Measurements from ENCODE around the gene PPP2R2D.

DNA sequence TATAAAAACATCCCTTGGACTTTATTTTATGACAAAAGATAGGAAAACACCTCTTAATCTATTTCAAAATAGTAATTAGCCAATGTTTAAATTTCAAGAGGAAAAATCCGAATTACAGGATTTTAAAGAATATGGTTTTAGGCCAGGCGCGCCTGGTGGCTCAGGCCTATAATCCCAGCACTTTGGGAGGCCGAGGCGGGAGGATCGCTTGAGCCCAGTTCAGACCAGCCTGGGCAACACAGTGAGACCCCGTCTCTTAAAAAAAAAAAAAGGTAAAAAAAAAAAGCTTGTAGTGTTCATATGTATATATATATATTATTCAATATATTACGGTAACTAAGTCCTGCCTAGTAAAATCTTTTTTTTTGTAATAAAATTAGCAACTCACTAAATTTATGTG is 79.5 kb downstream of the PPP2R2D start:
- TF ChIP-seq, protein P1, sequence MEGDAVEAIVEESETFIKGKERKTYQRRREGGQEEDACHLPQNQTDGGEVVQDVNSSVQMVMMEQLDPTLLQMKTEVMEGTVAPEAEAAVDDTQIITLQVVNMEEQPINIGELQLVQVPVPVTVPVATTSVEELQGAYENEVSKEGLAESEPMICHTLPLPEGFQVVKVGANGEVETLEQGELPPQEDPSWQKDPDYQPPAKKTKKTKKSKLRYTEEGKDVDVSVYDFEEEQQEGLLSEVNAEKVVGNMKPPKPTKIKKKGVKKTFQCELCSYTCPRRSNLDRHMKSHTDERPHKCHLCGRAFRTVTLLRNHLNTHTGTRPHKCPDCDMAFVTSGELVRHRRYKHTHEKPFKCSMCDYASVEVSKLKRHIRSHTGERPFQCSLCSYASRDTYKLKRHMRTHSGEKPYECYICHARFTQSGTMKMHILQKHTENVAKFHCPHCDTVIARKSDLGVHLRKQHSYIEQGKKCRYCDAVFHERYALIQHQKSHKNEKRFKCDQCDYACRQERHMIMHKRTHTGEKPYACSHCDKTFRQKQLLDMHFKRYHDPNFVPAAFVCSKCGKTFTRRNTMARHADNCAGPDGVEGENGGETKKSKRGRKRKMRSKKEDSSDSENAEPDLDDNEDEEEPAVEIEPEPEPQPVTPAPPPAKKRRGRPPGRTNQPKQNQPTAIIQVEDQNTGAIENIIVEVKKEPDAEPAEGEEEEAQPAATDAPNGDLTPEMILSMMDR (IDR thresholded peaks at IDR 0.05): no peak
- TF ChIP-seq POLR2A (IDR thresholded peaks at IDR 0.05) (no peak), EP300 (IDR thresholded peaks at IDR 0.05; ENCODE audit: low read depth) (no peak)

Data from transverse colon (tissue), 3 donors.